CD4-positive, alpha-beta memory T cell (primary cell): ENCODE results near the gene AIG1. TPM values are rescaled to one million over a fixed set of nuclear protein-coding genes. Genes with fewer than 3 reads are reported as not detected.
A peak's percentile ranks its signal among the peaks of the same experiment; 100 is the strongest.

ENCODE experiments used
- CTCF ChIA-PET: fragments of 350-600 bp; sonication (Branson Sonifier 250); formaldehyde crosslinking; loops from one replicate; lab custom pipeline; 2021; ENCODE audit warnings: inconsistent platforms; ENCODE audit not compliant: partially characterized antibody; lab: Charles Lee
- POLR2A ChIA-PET: fragments of 350-600 bp; sonication (Branson Sonifier 250); formaldehyde crosslinking; loops from one replicate; lab custom pipeline; 2021; ENCODE audit not compliant: partially characterized antibody; lab: Charles Lee
- DNase-seq, 5 donors: peaks; one replicate each; pipeline versions ENCODE4 v3.0.0 to v3.0.0-alpha.2; 2020 to 2022; ENCODE audit warnings: mixed read lengths in 1 of 5
- H3K27ac ChIP-seq: one replicate; pipeline ENCODE4 v1.7.0; 2013; ENCODE audit warnings: low read depth, low read length
- H3K27me3 ChIP-seq: 2 replicates; pipeline ENCODE4 v1.7.0; 2013; ENCODE audit warnings: mild to moderate bottlenecking, low read length, moderate library complexity; ENCODE audit not compliant: insufficient read depth
- H3K36me3 ChIP-seq: 2 replicates; pipeline ENCODE4 v1.7.0; 2013; ENCODE audit warnings: mild to moderate bottlenecking, low read length, moderate library complexity; ENCODE audit not compliant: insufficient read depth
- H3K4me1 ChIP-seq: 2 replicates; pipeline ENCODE4 v1.7.0; 2013; ENCODE audit warnings: mild to moderate bottlenecking, low read length, moderate library complexity; ENCODE audit not compliant: insufficient read depth
- H3K4me3 ChIP-seq, 2 donors: one replicate each; pipeline ENCODE4 v1.7.0; 2013; ENCODE audit warnings: low read length in 2 of 2, mild to moderate bottlenecking in 1 of 2
- H3K9me3 ChIP-seq, 2 donors: one replicate each; pipeline ENCODE4 v1.7.0; 2013; ENCODE audit warnings: low read length in 2 of 2, control low read depth in 1 of 2; ENCODE audit not compliant: control insufficient read depth in 1 of 2
- H3K27ac Mint-ChIP-seq, 7 donors: one replicate each; pipeline ENCODE4 v1.8.0; 2020 to 2021; ENCODE audit warnings: mixed read lengths in 7 of 7, mild to moderate bottlenecking in 6 of 7, inconsistent platforms in 3 of 7, moderate library complexity in 3 of 7
- H3K27me3 Mint-ChIP-seq, 2 donors: one replicate each; pipeline ENCODE4 v1.8.0; 2020 to 2021; ENCODE audit warnings: mixed read lengths in 2 of 2
- H3K36me3 Mint-ChIP-seq, 2 donors: one replicate each; pipeline ENCODE4 v1.8.0; 2020 to 2021; ENCODE audit warnings: mixed read lengths in 2 of 2, inconsistent platforms in 1 of 2, mild to moderate bottlenecking in 1 of 2
- H3K4me1 Mint-ChIP-seq, 4 donors: one replicate each; pipeline ENCODE4 v1.8.0; 2020 to 2021; ENCODE audit warnings: mixed read lengths in 4 of 4, mild to moderate bottlenecking in 1 of 4
- H3K4me3 Mint-ChIP-seq, 8 donors: one replicate each; pipeline ENCODE4 v1.8.0; 2020 to 2021; ENCODE audit warnings: mixed read lengths in 8 of 8, mild to moderate bottlenecking in 7 of 8, moderate library complexity in 6 of 8, inconsistent platforms in 3 of 8
- H3K9me3 Mint-ChIP-seq, 8 donors: one replicate each; pipeline ENCODE4 v1.8.0; 2020 to 2021; ENCODE audit warnings: mixed read lengths in 8 of 8, mild to moderate bottlenecking in 5 of 8, inconsistent platforms in 3 of 8, moderate library complexity in 1 of 8
- intact Hi-C: fragments of 100-400 bp; cut with micrococcal nuclease; formaldehyde crosslinking; loops from one replicate; pipeline ENCODE4 v1.15.1; 2023
- polyA plus RNA-seq, 2 donors: library from polyadenylated mRNA; unstranded; fragments of 300-500 nt; fragmentation: Illumina TruSeq; gene quantifications; one replicate each; pipeline ENCODE4 v1.2.3, GENCODE V29; 2021
- total RNA-seq, 2 experiments: library from RNA; stranded (reverse); gene quantifications; one replicate each; pipeline ENCODE4 v1.2.3, GENCODE V29; 2021

AIG1 gene
- total and polyA plus RNA-seq, 4 experiments from 2014 or later = 9.6 to 21.5 (median 15.3) TPM

- POLR2A ChIA-PET = no interaction called here
- Mint-ChIP-seq H3K4me1 (no peaks in the 10 kb centered on the region), H3K36me3 (peaks cover 0 to 7% of the 10 kb centered on the region in 2 donors), H3K4me3 (no peak overlapping the region), H3K9me3 (peaks cover 0 to under 1% (median 0%) of the 10 kb centered on the region in 8 donors), H3K27me3 (peaks cover 0 to 1% of the 10 kb centered on the region in 2 donors), H3K27ac (peak overlapping the region in 1 of 7 donors; percentile 33)
- Histone ChIP-seq H3K4me1 (no peaks in the 10 kb centered on the region), H3K4me3 (no peak overlapping the region), H3K27me3 (no peaks in the 10 kb centered on the region), H3K27ac (no peak overlapping the region), H3K36me3 (no peaks in the 10 kb centered on the region), H3K9me3 (no peaks in the 10 kb centered on the region)
- CTCF ChIA-PET = no interaction called here
- DNase-seq = no peak
- intact Hi-C loops = no loop called here
These were observed 50.3 kb downstream of the AIG1 start for GRCh38 chr6:143110996-143111395.

GRCh38 chr6:143111443-143111842 is 50.8 kb downstream of the AIG1 start:
- H3K36me3 Mint-ChIP-seq = peaks cover 0 to 11% of the 10 kb centered on the region in 2 donors
- H3K9me3 ChIP-seq = no peaks in the 10 kb centered on the region
- H3K9me3 Mint-ChIP-seq = peaks cover 0 to 2% (median 0%) of the 10 kb centered on the region in 8 donors
- no peaks in the 10 kb centered on the region for H3K27me3 ChIP-seq
- H3K36me3 ChIP-seq = no peaks in the 10 kb centered on the region
- no peak overlapping the region for H3K4me3 Mint-ChIP-seq
- POLR2A ChIA-PET = no interaction called here
- H3K4me3 ChIP-seq = no peak overlapping the region
- DNase-seq = no peak
- H3K4me1 ChIP-seq = no peaks in the 10 kb centered on the region
- H3K27ac ChIP-seq = no peak overlapping the region
- CTCF ChIA-PET = no interaction called here
- intact Hi-C loops = no loop called here
- peak overlapping the region in 2 of 7 donors; percentile 33 to 46 for H3K27ac Mint-ChIP-seq
- no peaks in the 10 kb centered on the region for H3K4me1 Mint-ChIP-seq
- peaks cover 0 to 1% of the 10 kb centered on the region in 2 donors for H3K27me3 Mint-ChIP-seq

- no peak for DNase-seq
- Mint-ChIP-seq H3K4me3 (no peak overlapping the region), H3K27me3 (peaks cover 0 to 1% of the 10 kb centered on the region in 2 donors), H3K9me3 (peaks cover 0 to 2% (median 0%) of the 10 kb centered on the region in 8 donors), H3K27ac (peak overlapping the region in 1 of 7 donors; percentile 20), H3K36me3 (peaks cover 0 to 14% of the 10 kb centered on the region in 2 donors), H3K4me1 (no peaks in the 10 kb centered on the region)
- Histone ChIP-seq H3K4me3 (no peak overlapping the region), H3K4me1 (no peaks in the 10 kb centered on the region), H3K9me3 (no peaks in the 10 kb centered on the region), H3K27me3 (no peaks in the 10 kb centered on the region), H3K27ac (no peak overlapping the region), H3K36me3 (no peaks in the 10 kb centered on the region)
- intact Hi-C loops = no loop called here
- ChIA-PET CTCF (no interaction called here), POLR2A (no interaction called here)
These were observed 51.5 kb downstream of the AIG1 start for GRCh38 chr6:143112084-143112768.

GRCh38 chr6:143112837-143113236 is 52.1 kb downstream of the AIG1 start:
- Mint-ChIP-seq H3K4me1 (no peaks in the 10 kb centered on the region), H3K9me3 (peaks cover 0 to 2% (median 0%) of the 10 kb centered on the region in 8 donors)

GRCh38 chr6:143115728-143116127 is 55.0 kb downstream of the AIG1 start:
- Mint-ChIP-seq H3K27ac (no peak overlapping the region), H3K4me1 (no peaks in the 10 kb centered on the region), H3K27me3 (peaks cover 0 to 1% of the 10 kb centered on the region in 2 donors), H3K4me3 (no peak overlapping the region), H3K36me3 (peaks cover 1 to 23% of the 10 kb centered on the region in 2 donors), H3K9me3 (peaks cover 0 to 7% (median 3%) of the 10 kb centered on the region in 8 donors)
- Histone ChIP-seq H3K27ac (no peak overlapping the region), H3K4me3 (no peak overlapping the region), H3K9me3 (no peaks in the 10 kb centered on the region), H3K4me1 (no peaks in the 10 kb centered on the region), H3K36me3 (no peaks in the 10 kb centered on the region), H3K27me3 (no peaks in the 10 kb centered on the region)
- no peak for DNase-seq
- intact Hi-C loops = no loop called here
- ChIA-PET POLR2A (no interaction called here), CTCF (no interaction called here)

More at GRCh38 chr6:143112837-143113236, 52.1 kb downstream of the AIG1 start:
- no peak overlapping the region for H3K27ac ChIP-seq
- CTCF ChIA-PET = interaction anchor here (1.4 kb wide), 1 partner anchor 8 kb away, joined by 3 read pairs; no protein-coding TSS in a partner anchor
- POLR2A ChIA-PET = no interaction called here
- no peak overlapping the region for H3K4me3 ChIP-seq
- no peaks in the 10 kb centered on the region for H3K4me1 ChIP-seq
- intact Hi-C loops = no loop called here
- Mint-ChIP-seq H3K27ac (no peak overlapping the region), H3K4me3 (no peak overlapping the region), H3K27me3 (peaks cover 0 to 1% of the 10 kb centered on the region in 2 donors), H3K36me3 (peaks cover 0 to 16% of the 10 kb centered on the region in 2 donors)
- H3K36me3 ChIP-seq = no peaks in the 10 kb centered on the region
- no peak for DNase-seq
- H3K9me3 ChIP-seq = no peaks in the 10 kb centered on the region
- H3K27me3 ChIP-seq = no peaks in the 10 kb centered on the region

GRCh38 chr6:143117108-143117507 is 56.4 kb downstream of the AIG1 start:
- Mint-ChIP-seq H3K4me3 (no peak overlapping the region), H3K9me3 (peaks cover 0 to 12% (median 5%) of the 10 kb centered on the region in 8 donors), H3K4me1 (no peaks in the 10 kb centered on the region), H3K27me3 (no peaks in the 10 kb centered on the region), H3K36me3 (peaks cover 5 to 29% of the 10 kb centered on the region in 2 donors), H3K27ac (peak overlapping the region in 1 of 7 donors; percentile 29)
- no peaks in the 10 kb centered on the region for H3K27me3 ChIP-seq
- peak in 1 of 5 donors; percentile 23 for DNase-seq
- no peak overlapping the region for H3K27ac ChIP-seq
- H3K36me3 ChIP-seq = no peaks in the 10 kb centered on the region
- H3K4me3 ChIP-seq = no peak overlapping the region
- H3K4me1 ChIP-seq = no peaks in the 10 kb centered on the region
- no peaks in the 10 kb centered on the region for H3K9me3 ChIP-seq
- ChIA-PET POLR2A (no interaction called here), CTCF (no interaction called here)
- intact Hi-C loops = no loop called here

GRCh38 chr6:143119260-143119659 is 58.6 kb downstream of the AIG1 start:
- no peaks in the 10 kb centered on the region for H3K27me3 ChIP-seq
- Mint-ChIP-seq H3K27ac (no peak overlapping the region), H3K9me3 (peaks cover 0 to 12% (median 5%) of the 10 kb centered on the region in 8 donors), H3K27me3 (no peaks in the 10 kb centered on the region), H3K36me3 (peaks cover 9 to 37% of the 10 kb centered on the region in 2 donors), H3K4me1 (no peaks in the 10 kb centered on the region), H3K4me3 (no peak overlapping the region)
- intact Hi-C loops = no loop called here
- ChIA-PET CTCF (no interaction called here), POLR2A (no interaction called here)
- no peak for DNase-seq
- H3K27ac ChIP-seq = no peak overlapping the region
- H3K9me3 ChIP-seq = no peaks in the 10 kb centered on the region
- no peaks in the 10 kb centered on the region for H3K4me1 ChIP-seq
- H3K36me3 ChIP-seq = no peaks in the 10 kb centered on the region
- no peak overlapping the region for H3K4me3 ChIP-seq
